HG03457 (cell line): ENCODE measurements around the gene WDPCP.
"Not testable (repeated sequence)": the region's sequence is repeated elsewhere in the genome, so short reads cannot be mapped to it uniquely, and the experiment has no call there.

ENCODE experiments used
- ATAC-seq: cut with Tn5 transposase; IDR thresholded peaks from one replicate; pipeline ENCODE4 v1.9.1; 2021; ENCODE audit warnings: moderate number of reproducible peaks; ENCODE audit not compliant: unreplicated experiment

The WDPCP gene

DNA sequence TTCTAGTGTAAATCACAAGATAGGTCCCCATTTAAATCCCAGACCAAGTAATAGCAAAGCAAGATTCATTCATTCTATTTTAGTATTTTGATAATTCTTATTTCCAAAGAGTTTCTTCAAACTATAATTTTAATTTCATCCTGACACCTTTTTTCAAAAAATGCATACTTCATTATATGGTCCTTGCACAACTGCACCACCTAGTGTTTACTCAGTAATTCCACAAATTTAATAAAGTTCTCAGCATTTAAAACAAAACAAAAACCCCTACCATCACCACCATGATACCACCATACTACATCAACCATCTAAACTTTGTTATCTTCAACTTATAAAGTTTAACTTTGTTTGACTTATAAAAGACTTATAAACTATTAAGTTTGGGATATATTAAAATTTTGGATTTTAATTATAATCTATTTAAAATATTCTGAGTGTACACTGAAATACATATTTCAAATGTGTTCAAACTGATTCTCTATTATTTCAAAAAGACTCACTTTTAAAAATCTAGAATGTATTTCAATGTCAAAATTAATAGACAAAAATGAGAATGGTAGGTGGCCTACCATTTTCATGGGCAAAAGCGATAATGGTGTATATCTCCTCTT, 44.2 kb downstream of the WDPCP start:
- no peak for ATAC-seq

DNA sequence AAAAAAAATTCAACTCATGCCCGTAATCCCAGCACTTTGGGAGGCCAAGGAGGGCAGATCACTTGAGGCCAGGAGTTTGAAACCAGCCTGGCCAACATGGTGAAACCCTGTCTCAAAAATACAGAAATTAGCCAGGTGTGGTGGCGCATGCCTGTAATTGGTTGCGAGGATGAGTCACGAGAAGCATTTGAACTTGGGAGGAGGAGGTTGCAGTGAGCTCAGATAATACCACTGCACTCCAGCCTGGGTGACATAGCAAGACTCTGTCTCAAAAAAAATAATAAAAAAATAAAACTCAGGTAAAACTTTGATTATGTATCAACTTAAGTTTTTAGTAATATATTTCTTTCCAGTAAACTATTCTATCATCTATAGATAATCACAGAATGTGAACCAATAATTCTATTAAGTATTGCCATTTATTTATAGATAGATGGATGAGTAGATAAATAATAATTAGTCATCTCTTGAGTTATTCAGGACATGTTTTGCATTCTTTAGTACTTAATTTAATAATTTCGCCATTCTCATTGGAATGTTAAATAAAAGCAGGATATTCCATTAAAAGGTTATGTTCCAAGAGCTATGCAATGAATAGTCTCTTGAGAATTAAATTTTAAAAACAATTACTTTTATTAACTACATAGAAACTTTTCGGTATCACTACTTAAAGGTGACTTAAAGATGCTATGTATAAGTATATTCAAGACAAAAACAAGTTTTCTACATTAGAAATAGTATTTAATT, 48.7 kb downstream of the WDPCP start:
- ATAC-seq: no peak

DNA sequence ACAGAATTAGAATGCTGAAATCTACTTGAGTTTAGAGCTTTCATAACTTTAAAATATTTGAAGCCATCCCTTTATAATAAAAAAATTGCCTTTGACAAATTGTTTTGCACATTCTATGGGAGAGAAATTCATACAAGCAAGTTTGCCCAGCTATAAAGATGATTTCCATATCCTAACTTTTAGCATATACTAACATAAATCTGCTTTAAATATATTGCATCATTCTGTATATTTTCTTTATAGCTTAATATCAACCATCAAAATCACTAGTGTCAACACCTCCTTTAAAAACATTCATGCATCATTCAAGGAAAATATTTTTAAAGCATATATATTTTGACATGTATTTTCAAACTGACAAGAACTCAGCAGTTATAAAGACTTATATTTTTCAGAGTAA, 49.9 kb downstream of the WDPCP start:
- no peak for ATAC-seq

DNA sequence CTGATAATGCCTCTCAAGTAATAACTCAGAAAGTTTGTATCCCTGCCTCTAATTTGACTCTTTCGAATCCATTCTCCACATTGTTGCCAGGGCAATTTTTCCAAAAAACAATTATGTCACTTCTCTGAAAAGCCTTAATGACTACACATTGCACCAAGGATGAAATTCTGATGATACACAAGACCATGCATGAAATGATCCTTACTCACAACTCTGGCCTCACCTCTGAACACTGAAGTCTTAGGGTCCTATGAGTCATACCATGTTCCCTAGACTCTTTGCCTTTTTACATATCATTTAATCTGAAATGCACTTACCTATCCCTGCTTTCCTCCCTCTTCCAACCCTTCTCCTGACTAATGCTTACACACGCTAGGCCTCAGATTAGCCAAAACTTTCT, 51.0 kb downstream of the WDPCP start:
- ATAC-seq: no peak

DNA sequence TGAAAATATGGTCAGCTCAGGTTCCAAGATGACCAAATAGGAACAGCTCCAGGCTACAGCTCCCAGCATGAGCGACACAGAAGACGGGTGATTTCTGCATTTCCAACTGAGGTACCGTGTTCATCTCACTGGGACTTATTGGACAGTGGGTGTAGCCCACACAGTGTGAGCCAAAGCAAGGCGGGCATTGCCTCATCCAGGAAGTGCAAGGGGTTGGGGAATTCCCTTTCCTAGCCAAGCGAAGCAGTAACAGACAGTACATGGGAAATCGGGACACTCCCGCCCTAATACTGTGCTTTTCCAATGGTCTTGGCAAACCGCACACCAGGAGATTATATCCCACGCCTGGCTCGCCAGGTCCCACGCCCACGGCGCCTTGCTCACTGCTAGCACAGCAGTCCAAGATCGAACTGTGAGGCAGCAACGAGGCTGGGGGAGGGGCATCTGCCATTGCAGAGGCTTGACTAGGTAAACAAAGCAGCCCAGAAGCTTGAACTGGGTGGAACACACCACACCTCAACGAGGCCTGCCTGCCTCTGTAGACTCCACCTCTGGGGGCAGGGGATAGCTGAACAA, 57.5 kb downstream of the WDPCP start:
- no peak for ATAC-seq

DNA sequence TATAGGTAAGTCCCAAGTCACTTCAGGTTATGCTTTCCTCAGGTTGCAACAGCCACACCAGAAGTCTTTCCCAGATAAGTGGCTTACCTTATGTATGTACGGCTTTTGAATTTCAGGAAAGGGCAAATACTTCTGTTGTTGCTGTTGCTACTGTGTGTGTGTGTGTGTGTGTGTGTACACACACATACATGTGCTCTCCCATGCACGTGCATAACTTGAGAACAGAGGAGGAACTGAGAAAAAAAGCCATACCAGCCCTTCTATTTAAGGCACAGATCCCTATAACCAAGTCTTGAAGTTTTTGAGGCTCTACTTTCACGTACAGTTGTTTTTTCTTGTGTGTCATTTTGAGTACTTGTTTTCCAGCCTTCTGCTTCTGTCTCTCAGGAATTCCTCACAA, 62.4 kb downstream of the WDPCP start:
- ATAC-seq: no peak

DNA sequence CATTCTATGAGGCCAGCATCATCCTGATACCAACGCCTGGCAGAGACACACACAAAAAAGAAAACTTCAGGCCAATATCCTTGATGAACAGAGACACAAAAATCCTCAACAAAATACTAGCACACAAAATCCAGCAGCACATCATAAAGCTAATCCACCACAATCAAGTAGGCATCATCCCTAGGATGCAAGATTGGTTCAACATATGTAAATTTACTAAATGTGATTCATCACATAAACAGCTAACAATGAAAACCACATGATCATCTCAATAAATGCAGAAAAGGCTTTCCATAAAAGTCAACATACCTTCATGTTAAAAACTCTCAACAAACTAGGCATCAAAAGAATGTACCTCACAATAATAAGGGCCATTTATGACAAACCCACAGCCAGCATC, 65.3 kb downstream of the WDPCP start:
- no peak for ATAC-seq

DNA sequence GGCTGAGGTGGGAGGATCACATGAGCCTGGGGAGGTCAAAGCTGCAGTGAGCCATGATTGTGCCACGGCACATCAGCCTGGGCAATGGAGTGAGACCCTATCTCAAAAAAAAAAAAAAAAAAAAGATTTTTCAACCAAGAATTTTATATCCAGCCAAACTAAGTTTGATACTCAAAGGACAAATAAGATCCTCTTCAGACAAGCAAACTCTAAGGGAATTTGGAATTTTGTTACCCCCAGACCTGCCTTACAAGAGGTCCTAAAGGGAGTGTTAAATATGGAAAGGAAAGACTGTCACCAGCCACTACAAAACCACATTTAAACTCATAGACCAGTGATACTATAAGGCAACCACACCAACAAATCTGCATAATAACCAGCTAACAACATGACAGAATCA, 67.5 kb downstream of the WDPCP start:
- ATAC-seq: no peak

DNA sequence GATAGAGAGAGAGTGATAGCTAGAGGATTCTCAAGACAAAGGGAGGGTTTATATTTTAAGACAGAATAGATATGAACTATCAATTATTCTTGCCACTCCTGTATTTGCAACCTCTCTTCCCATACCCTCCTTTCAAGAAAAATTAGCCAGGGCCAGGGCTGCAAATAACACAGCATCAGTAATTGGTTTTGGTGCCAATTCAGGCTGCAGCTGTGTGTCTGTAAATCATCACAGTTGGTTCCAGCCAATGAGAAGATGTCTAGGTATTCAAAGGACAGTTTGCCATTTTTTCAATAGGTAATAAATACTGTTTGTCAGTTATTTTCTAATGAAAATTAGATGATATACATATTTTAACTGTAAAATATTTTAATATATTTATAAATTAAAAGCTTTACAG, 73.5 kb downstream of the WDPCP start:
- no peak for ATAC-seq

DNA sequence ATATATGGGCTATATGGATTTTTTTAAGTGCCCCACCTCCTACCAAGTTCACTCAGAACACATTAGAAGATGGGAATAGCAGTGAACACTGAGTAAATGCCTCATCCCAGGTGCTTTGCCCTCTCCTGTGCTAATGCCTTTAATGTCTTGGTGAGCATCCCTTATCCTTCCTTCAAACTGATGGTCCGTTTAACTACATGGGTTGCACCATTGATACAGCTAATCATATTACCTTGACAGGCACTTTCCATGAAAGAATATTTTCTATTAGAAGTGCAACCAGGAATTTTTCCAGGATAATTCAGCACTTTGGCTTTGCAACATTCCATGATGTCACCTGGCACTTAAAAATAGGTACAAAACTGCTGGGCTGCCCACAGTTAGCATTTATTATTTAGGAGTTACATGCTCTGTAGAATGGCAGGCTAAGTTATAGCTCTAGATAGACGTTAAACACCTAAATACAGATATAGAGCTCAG, 74.0 kb downstream of the WDPCP start:
- ATAC-seq: no peak

DNA sequence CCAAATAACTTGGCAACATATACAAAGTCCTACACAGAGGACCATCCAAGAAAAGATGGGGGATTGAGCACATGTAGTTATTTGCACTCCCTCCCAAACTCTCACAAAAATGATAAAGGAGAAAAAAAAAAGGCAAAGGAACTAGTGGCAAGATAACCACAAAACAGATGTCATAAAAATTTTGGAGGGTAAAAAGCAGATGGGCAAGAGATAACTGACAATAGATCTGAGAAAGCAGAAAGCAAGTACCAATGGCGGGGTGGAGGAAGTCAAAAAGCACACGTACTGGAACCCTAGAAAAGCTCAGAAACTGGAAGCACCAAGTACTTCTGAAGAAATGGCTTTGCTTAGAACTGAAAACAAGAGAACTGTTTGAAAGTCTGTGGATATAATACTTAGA, 82.0 kb downstream of the WDPCP start:
- no peak for ATAC-seq

DNA sequence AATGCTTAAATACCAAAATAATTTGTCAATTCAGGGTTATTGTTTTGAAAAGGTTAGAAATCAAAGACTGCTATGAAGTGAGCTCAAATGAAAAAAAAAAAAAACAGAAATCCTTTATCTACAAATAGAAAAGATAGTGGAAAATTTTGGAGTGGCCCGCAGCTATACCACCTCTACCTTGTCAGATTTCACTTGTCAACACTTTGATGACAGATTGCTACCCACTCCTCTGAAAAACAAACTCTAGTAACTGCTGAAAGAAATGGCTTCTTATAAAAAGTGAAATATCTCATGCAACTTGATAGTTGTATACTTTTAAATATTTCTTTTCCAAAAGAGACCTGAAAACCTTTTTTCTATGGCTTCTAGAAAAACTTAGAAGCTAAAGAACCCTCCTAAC, 84.5 kb downstream of the WDPCP start:
- no peak for ATAC-seq

DNA sequence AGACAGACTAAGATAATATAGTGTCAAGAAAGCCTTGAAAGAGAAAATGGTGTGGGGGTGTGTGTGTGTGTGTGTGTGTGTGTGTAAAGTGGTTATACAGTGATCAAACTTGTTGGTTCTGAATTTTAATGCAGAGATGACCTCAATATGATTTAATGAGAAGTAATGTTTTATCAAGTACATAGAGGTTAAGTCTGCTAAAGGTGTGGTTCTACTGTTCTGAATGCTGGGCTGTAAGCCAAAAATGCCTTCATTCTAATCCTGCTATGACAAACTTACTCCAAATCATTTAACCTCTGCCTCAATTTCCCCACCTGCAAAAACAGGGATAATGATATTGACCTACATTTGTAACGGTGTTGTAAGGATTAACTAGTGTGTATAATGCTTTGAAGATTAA, 87.9 kb downstream of the WDPCP start:
- no peak for ATAC-seq

DNA sequence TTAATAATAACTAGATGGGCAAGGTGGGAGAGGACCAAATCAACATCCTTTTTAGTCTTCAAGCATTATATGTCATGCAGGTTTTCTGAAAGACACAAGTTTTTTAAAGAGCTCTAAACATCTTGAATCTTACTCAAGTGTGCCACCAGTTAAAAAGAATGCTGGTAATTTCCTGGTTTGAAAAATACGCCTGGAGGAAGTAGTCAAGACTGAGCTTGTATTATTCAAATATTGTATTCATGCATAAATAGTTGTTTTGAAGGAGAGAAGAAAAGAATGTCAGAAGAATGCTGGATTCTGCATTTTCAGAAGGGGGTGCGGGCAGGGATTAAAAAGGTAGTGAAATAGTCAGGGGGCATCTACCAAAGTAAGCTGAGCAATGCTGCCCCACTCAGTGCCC, 90.7 kb downstream of the WDPCP start:
- no peak for ATAC-seq

DNA sequence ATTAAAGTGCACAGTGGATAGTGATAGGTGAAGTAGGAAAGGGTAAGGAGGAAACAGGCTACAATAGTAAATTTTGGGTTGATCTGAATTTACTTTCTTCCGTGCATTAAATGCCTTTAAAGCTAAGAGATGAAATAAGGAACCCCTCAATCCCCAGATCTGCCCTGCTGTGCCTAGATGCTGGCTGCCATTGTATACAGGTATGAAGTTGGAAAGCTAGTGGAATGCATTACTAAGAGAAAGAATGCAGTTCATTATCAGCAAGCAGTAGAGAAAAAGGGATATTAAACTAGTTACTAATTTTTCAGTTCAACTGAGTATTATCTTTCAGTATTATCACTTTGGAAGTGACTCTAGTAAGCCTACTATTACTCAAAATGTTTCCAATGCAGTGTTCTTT, 93.3 kb downstream of the WDPCP start:
- no peak for ATAC-seq

DNA sequence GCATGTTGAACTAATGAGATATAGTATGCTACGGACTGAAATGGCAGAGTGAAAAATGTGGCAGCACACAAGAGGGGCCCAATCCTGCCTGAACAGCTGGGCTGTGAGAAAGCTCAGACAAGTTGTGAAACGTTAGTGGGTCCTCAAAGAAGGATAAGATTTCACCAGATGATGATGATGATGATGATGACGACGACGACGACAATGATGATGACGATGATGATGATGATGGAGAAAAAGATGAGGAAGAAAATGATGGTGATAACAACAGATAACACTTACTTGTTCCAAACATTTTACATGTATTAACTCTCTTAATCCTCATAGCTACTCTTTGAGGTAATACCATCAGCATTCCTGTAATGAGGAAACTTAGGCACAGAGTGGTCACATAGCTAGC, 94.2 kb downstream of the WDPCP start:
- ATAC-seq: no peak

DNA sequence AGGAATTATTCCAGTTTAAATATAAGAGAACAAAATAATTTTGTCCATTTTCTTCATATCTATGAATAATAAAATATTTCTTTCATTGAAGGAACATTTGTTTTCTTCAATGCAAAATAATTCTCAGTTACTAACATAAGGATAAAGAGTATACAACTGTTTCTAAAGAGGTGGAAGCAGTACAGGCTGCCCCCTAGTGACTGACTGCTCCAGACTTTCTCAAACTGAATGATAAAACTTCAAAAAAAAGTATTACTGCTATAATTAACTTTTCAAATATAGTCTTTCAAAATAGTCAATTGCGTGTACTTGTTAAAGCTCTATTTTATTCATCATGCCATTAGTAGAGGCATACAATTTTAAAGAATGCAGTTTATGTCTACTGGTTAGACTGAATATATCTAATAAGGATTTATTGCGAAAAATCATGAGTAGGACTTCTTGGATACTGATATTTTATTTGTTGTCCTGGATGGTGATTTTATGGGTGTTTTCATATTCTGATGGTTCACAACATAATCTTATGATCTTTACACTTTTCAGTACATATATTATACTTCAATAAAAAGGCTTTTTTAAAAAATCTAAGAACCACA, 100.1 kb downstream of the WDPCP start:
- ATAC-seq: no peak

DNA sequence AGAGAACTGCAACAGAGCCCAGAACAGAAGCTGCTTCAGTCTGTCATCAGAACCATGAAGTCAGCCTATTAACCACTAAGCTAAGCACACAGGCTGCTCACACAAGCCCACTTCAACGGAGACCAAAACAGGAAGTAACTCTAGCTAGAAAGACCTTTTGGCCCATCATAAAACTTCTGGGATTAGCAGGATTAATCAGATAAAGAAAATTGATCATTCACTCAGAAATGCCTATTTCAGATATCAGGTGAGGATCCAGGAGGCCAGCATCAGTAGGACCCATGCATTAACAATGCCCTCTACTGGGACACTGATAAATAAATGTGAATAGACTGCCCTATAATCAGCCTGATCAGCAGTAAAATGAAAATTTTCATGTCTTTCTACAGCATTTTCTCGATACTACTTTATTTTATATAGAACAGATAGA, 101.4 kb downstream of the WDPCP start:
- ATAC-seq: no peak

DNA sequence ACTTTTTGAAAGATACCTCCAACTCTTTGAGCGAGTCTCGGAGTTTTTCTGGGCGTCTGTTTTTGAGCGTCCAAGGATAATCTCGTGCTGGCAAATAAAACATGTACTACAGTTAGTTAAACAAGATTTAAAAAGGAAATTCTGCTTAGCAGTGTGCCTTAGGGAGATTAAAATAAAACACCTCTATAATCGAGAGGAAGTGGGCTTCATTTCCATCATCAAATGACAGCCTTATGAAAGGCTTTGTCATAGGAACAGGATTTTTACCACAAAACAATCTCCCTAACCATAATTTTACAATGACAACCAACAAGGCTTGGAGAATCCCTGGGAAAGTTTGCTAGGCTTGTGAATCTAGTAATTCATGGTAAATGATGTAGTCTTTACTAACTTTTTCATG, 103.4 kb downstream of the WDPCP start:
- ATAC-seq: no peak

DNA sequence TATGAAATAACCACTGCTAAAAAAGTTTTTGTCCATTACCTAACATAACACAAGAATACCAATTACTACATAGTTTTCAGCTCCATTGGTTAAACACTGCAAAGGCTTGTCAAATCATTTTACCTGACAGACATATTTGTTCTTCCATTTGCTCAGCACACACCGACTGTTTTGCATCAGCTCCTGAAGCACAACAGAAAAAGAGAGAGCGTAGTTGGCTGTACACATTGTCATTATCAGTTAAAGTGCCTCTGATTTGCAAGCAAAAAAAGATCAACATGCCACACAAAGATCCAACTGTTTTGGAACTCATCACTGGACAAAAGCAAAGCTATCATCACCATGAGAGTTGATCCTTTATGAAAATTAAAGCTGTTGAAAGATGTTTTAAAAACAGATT, 103.8 kb downstream of the WDPCP start:
- no peak for ATAC-seq

DNA sequence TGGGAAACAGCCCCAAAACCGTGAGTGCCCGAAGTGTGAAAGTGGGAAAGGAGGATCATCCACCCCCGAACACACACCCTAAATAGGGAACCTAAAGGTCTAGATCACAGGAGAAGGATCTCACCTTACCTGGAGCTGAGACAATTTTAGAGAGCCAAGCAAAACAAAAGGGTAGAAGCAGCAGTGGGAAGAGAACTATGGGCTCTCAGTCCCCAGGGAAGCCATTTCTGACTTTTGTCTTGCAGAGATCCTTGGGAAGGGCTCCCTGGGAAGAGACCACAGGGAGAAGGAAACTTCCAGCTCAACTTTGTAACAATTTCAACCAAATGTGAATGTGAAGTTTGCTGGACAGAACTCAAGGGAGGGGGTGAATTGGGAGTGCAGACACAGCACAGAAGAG, 110.6 kb downstream of the WDPCP start:
- no peak for ATAC-seq

DNA sequence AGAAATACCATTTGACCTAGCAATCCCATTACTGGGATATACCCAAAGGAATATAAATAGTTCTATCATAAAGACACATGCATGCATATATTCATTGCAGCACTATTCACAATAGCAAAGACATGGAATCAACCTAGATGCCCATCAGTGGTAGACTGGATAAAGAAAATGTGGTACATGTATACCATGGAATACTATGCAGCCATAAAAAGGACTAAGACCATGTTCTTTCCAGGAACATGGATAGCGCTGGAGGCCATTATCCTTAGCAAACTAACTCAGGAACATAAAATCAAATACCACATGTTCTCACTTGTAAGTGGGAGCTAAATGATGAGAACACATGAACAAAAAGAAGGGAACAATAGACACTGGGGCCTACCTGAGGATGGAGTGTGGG, 119.0 kb downstream of the WDPCP start:
- ATAC-seq: not testable (repeated sequence)
